ENCODE measurements around the gene VTN. TPM values are rescaled to one million over a fixed set of nuclear protein-coding genes. Genes with fewer than 3 reads are reported as not detected.

The VTN gene
- total RNA-seq, 1 experiment from 2014 or later, result not detected

DNA sequence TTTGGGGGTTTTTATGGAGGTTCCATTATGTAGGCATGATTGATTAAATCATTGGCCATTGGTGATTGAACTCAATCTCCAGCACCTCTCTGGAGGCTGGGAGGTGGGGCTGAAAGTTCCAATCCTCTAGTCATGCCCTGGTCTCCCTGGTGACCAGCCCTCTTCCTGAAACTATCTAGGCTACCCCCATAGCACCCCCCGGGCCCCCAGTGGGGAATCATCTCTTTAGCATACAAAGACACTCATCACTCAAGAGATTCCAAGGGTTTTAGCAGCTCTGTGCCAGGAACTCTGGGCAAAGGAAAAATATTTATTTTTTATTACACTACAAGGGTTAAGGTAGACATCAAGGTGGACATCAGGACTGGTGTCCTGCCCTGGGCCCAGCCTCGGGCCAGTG lies 25.3 kb upstream of the VTN start:
- no peak for DNase-seq (ENCODE audit: low spot score)

DNA sequence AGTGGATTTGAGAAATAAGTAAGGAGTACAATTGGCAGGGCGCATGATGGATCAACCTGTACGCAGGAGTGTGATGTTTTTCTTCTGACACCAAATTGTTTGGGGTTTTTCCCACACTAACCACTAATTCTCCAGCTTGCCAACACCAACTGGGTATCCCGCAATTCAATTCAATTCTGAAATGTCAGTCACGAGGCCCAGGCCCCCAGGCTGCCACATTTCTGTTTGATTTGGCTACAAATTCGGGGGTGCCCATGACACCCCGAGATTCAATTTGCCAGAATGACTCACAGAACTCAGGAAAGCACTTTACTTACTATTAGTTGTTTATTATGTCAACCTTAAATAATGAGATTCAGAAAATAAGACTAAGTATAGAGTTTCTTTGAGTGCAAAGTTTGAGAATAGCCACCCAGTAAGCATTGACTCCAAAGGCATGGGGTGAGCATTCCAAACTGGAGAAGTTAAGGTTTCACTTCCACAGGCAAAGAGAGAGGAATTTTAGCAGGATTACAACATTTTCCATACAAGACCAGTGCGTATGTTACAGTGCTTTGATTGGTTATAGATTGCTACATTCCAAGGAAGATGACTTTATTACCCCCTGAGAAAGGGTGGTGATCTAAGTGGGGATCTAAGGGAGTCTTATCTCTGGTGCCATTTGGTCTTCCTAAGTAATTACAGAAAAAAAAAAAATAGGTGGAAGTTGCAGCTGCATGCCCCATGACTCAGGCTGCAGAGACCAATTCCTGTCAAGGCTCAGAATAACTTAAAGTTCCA lies 24.4 kb upstream of the VTN start:
- DNase-seq (ENCODE audit: low spot score), result no peak

DNA sequence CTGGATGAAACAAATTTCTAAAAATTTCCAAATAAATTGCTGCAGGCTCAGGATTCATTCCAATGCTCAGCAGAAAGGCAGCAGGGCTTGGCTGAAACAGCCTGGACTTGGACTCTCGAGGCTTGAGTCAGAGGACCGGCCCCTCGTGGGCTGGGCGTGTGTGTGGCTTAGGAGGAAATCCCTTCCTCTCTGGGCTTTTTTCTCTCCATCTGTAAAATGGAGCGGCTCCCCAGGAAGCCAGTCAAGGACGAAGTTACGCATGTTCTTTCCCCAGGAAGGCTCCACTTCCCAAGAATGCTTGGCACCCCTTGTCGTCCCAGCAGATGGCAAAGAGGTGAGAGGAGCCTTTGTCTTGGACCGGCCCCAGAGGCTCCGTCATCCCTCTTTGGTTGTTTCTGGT lies 22.4 kb upstream of the VTN start:
- no peak for DNase-seq (ENCODE audit: low spot score)

DNA sequence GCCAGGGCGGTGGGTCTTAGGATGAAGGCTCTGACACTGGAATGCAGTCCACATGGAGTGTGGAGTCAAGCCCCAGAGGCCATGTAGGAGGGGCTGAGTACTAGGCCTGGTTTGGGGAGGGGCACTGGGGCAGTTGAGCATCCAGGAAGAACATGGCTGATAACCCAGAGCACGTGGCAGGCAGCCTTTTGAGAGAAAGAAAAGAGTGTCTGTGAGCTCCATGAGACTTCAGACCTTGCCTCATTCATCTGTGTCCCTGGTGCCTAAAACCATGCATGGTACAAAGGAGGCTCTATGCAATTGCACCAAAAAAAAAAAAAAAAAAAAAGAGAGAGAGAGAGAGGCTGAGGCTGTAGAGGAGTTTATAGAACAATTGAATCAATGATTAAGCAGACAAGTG lies 21.3 kb upstream of the VTN start:
- no peak for DNase-seq (ENCODE audit: low spot score)

DNA sequence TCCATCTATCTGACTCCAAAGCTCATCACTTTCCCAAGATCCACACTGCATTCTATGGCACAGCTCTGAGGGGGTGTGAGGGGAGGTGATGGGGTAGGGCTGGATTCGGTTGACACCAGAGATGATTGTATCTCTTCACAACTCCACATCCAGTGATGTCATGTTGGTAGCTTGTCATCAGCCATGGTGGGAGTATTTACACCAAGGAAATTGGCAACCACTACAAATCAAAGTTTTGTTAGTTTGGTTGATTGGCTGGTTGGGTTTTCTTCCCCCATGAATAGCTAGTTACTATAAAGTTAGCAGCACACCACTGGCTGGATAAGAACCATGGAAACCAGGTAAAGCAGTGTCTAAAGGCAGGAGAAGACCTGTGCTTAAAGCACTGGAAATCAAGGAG lies 20.9 kb upstream of the VTN start:
- no peak for DNase-seq (ENCODE audit: low spot score)

DNA sequence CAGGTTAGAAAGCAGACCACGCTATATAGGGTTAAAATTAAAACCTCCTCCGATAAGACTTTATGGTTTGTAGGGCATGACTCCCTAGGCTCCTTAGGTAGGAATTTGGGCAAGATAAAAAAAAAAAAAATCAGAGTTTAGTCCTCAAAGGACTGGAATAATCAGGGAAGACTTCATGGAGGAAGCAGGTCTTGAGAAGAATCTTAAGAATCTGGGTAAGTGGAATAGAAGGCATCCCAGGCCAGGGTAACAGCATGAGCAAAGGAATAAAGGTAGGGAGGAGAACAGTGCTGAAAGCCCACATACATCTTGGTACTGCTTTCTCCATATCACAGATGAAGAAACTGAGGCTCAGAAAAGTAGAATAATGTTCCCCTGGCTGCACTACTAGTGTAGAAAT lies 20.5 kb upstream of the VTN start:
- no peak for DNase-seq (ENCODE audit: low spot score)

DNA sequence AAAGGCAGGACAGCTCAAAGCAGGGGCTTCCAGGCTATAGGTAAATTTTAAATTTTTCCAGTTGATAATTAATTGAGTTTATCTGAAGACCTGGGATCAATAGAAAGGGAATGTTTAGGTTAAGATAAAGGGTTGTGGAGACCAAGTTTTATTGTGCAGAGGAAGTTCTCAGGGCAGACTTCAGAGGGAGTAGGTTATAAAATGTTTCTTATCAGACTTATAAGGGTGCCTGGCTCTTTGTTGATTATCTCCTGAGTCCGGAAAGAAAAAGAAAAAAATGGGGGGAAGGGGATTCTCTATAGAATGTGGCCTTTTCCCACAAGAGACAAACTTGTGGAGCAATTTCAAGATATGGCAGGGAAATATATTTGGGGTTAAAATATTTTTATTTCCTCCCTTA lies 20.0 kb upstream of the VTN start:
- DNase-seq (ENCODE audit: low spot score), result no peak

DNA sequence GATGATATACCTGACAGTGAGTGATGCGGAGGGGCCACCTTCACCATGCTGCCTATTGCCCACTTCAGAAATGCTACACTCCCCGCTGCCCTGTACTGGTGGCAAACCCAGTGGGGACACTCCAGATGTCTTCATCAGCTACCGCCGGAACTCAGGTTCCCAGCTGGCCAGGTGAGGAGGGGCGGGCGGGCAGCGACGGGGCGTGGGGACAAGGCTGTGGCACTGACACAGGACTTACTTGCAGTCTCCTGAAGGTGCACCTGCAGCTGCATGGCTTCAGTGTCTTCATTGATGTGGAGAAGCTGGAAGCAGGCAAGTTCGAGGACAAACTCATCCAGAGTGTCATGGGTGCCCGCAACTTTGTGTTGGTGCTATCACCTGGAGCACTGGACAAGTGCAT lies 18.0 kb upstream of the VTN start:
- no peak for DNase-seq (ENCODE audit: low spot score)

DNA sequence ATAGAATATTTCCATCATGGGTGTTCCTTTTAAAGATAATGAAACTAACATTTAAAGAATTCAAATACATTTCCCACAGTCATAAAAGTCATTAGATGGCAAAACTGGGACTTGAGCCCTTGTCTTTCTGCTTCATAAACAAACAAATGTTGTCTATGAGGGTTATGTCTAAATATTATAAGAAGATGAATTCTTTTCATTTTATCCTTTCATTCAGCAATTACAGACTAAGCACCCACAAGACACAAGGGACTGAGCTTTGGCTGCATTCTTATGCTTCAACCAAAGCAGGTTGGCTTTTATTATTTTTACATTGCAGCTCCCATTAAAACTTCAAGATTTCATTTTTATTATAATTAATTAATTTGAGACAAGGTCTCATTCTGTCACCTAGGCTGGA lies 16.3 kb upstream of the VTN start:
- no peak for DNase-seq (ENCODE audit: low spot score)

DNA sequence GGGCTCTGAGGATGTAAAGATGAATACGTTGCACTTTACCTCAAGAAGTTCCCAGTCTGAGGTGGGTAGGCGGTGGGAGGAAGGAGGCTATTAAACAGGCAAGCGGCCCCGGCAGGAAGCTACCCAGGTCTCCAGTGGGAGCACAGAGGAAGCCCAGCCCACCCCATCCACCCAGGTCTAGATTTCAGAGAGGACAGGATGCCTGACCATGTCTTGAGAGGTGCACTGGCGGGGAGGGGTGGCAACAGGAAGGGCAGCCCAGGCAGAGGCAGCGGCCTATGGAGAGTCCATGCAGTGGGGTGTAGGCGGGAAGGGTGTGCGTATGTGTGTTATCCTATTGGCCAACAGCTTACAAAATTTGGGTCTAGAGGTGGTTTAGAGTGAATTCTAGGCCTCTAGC lies 15.3 kb upstream of the VTN start:
- DNase-seq (ENCODE audit: low spot score), result no peak

DNA sequence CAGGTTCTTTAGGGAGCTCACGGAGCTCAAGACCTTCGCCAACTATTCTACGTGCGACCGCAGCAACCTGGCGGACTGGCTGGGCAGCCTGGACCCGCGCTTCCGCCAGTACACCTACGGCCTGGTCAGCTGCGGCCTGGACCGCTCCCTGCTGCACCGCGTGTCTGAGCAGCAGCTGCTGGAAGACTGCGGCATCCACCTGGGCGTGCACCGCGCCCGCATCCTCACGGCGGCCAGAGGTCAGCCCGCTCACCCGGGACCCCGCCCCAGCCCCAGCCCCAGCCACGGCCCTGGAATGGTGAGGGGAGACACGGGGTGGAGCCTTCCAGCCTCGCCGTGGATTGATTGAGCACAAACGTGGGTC lies 14.9 kb upstream of the VTN start:
- peak; percentile 62 for DNase-seq (ENCODE audit: low spot score)

DNA sequence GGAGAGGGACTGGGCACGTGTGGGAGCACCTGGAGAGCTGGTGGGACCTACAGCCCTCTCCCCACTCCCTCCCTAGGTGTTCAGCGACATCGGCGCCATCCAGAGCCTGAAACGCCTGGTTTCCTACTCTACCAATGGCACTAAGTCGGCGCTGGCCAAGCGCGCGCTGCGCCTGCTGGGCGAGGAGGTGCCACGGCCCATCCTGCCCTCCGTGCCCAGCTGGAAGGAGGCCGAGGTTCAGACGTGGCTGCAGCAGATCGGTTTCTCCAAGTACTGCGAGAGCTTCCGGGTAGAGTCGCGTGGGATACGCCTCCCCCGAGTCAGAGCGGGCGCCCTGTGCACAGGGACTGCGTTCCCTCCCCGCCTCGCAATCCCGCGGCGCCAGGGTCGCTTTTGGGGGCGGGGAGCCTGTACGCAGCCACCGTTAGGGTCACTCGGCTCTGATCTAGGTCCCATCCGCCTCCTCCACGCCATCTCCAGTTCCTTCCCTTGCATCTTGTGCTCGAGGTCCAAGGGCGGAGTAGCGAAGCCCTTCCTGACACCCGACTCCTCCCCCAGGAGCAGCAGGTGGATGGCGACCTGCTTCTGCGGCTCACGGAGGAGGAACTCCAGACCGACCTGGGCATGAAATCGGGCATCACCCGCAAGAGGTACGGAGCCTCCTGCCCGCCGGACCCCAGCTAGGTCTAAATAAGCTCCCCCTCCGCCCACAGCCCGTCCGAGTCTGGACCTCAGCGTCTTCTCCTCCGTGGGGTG lies 14.4 kb upstream of the VTN start:
- DNase-seq (ENCODE audit: low spot score), result peak; percentile 78

DNA sequence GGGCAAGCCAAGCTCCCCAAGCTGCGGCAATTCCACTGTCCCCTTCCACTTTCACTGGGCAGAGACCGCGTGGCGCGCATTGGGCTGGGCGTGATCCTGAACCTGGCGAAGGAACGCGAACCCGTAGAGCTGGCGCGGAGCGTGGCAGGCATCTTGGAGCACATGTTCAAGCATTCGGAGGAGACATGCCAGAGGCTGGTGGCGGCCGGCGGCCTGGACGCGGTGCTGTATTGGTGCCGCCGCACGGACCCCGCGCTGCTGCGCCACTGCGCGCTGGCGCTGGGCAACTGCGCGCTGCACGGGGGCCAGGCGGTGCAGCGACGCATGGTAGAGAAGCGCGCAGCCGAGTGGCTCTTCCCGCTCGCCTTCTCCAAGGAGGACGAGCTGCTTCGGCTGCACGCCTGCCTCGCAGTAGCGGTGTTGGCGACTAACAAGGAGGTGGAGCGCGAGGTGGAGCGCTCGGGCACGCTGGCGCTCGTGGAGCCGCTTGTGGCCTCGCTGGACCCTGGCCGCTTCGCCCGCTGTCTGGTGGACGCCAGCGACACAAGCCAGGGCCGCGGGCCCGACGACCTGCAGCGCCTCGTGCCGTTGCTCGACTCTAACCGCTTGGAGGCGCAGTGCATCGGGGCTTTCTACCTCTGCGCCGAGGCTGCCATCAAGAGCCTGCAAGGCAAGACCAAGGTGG lies 11.2 kb upstream of the VTN start:
- DNase-seq (ENCODE audit: low spot score), result no peak

DNA sequence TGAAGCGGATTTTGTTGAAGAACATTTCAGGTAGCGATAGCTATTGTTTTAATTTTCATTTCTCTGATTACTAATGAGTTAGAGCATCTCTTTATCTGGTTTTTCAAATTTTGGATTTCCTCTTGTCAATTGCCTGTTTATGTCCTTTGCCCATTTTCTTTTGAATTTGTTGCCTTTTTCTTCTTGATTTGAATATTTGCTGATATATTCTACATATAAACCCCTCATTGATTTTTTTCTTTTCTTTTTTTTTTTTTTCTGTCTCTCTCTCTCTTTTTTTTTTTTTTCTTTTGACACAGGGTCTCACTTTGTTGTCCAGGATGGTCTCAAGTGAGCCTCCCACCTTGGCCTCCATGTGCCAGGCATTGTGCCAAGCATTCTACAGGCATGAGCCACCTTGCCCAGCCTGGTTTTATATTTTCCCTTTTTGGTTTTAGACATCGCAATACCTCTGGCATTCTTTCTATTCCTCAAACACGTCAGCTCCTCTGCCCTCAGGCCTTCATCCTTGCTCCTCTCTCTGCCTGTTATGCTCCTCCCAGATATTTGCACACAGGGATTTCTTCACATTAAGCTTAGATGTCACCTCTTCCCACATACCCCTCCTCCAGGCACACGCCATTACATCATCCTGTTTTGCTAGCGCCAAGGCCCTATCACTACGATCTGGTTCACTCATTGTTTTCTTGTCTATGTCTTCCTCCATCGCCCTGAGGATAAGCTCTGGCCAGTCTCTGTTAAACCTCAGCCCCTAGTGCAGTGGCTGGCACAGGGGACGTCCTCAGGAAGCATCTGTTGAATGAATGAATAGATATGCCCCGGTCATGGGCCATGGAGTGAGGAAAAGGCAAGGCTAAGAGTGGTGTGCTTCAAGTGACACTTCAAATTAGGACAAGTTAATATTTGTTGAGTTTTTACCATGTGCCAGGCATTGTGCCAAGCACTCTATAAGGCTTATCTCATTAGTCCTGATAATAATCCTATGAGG lies 10.0 kb upstream of the VTN start:
- no peak for DNase-seq (ENCODE audit: low spot score)

DNA sequence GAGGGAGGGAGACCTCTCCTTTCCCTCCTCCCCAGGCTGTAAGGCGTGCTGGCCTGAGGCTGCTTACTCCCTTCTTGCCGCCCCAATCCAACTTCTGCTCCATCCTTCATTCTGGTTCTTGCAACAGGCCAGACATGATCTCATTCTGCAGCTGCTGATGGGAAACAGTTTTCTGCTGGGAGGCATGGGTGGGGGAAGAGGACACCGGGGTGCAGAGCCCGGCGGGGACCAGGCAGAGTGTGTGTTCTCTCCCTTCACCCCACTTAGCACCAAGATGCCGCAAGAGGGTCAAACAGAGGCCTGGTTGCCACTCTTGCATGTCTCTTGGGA lies 2.8 kb upstream of the VTN start:
- no peak for DNase-seq (ENCODE audit: low spot score)

DNA sequence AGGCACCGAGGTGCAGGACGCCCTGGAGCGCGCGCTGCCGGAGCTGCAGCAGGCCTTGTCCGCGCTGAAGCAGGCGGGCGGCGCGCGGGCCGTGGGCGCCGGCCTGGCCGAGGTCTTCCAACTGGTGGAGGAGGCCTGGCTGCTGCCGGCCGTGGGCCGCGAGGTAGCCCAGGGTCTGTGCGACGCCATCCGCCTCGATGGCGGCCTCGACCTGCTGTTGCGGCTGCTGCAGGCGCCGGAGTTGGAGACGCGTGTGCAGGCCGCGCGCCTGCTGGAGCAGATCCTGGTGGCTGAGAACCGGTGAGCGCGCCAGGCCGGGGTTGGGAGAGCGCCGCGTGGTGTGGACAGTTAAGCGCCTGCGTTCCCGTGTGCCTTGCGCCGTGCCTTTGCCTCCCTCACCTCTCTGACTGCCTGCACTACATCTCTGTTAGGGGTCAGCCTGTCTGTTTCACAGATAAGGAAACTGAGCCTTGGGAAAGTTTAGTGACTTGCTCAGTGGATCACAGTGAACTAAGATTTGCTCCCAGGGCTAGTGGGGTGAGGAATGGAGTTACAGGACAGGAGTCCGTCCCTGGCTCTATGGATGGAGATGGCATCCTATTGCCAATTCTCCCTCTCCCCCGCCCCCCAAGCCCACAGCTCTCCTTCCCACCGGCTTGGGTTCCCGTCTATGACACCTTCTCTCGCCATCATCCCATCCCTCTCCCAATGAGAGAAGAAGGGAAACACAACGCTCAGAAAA lies 2.3 kb upstream of the VTN start:
- no peak for DNase-seq (ENCODE audit: low spot score)

DNA sequence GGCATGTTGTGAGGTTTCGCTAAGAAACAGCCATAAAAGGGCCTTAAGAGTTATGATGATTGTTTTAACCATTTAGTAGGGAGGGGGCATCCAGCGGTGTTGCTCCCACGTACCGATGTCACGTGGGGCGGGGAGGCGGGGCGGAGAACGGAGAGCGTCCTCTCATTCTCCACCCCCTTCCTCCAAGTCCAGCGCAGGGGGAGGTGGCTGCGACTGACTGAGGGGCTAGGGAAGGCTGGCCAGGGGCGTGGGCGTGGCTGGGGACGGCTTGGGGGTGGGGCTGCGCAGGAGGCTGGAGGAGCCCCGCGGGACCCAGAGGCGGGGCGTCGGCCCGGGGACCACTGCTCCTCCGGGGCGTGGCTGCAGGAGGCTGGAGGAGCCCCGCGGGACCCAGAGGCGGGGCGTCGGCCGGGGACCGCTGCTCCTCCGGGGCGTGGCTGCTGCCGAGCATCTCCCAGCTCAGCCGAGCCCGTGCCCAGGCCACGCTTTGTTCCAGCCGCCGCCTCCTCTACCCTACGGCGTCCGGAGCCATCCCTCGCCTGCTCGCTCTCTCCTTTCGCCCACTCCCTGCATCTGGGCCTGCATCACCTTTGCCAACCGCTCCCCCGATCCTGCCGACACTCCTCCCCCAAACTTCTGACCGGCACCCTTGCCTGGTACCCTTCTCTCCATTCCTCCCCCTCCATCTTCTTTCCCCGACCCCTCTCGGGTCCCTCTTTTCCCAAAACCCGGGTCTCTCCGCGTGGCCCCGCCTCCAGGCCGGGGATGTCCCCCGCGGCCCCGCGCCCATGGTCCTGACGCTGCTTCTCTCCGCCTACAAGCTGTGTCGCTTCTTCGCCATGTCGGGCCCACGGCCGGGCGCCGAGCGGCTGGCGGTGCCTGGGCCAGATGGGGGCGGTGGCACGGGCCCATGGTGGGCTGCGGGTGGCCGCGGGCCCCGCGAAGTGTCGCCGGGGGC lies 1.4 kb upstream of the VTN start, which contains the start of gene SARM1:
Gene SARM1, plus strand, starts transcription at position 450 of the 958 bp plus-strand sequence. Its CDS starts 339 bp downstream, at position 789.
- DNase-seq (ENCODE audit: low spot score), result no peak

DNA sequence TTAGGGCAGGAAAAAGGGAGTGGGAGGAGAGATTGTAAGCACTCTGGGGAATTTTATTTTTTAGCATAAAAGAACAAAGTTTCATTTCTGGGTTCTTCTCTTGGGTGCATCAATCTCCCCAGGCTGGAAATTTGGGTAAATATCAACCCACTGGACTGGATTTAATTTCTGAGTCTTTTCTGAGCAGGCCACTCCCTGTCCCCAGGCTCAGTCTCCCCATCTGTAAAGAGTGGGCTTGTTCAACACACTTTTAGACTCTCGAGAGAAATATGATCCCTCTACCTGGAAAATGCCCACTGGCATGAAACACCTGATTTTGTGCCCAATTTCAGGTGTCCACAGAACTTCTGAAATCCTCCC lies 617 bp upstream of the VTN start:
- DNase-seq (ENCODE audit: low spot score), result no peak

DNA sequence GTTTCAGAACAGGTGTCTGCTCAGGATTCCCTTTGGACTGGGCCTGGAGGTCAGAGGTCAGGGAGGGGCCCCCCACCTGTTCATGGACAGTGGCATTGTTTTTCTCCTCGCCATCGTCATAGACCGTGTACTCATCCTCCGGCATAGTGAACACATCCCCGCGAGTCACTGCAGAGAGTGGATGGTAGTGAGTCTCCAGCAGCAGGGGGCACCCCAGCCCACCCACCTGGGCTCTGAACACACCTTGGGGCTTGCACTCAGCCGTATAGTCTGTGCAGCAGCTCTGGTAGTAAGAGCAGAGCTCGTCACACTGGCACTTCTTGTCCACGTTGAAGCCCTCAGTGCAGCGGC lies 448 bp downstream of the VTN start:
- DNase-seq (ENCODE audit: low spot score), result no peak

All from HT-29 (cell line).